ENCODE measurements around the gene ARFGAP3. TPM values are rescaled to one million over a fixed set of nuclear protein-coding genes. Genes with fewer than 3 reads are reported as not detected.

The ARFGAP3 gene
- total RNA-seq, 1 donor from 2014 or later: 26.3 TPM

DNA sequence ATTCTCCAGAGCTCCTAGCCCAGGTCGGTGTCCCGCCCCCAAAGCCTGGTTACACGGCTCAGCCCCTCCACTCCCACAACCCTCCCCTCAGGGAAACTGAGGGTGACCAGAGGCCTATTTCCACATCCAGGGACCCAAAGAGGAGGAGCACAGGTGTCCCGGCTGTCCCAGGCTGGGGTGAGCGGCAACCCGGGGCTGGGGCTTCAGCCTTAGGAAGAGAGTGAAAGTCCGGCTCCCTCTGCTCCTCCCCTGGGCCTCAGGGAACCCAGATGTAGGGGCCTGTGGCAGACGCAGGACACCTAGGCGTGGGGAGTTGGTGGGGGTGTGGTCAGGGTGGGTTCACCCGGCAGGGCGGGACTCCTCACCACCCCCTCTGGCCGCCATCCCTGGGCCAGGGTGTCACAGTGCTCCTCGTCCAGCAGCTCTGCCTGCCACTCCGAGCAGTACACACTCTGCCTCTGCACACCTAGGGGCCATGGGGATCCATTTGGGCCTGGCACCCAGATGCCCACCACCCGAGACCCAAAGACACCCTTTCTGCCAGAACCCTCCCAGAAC is 63.1 kb downstream of the ARFGAP3 start:
- TF ChIP-seq CTCF (IDR thresholded peaks at IDR 0.05; ENCODE audit: unreplicated experiment): no peak
- Mint-ChIP-seq H3K27me3 (no peaks in the 10 kb centered on the region), H3K4me3 (ENCODE audit: low read depth) (no peak overlapping the region), H3K9me3 (ENCODE audit: low read depth) (no peaks in the 10 kb centered on the region), H3K4me1 (ENCODE audit: low read depth) (no peaks in the 10 kb centered on the region), H3K27ac (no peak overlapping the region), H3K36me3 (ENCODE audit: insufficient read depth) (peaks cover 5% of the 10 kb centered on the region)
- no peak for DNase-seq (ENCODE audit: low spot score, unreplicated experiment)

GRCh38 chr22:42792909-42793847 is 63.9 kb downstream of the ARFGAP3 start:
- Mint-ChIP-seq H3K4me3 (ENCODE audit: low read depth) (no peak overlapping the region), H3K27me3 (no peaks in the 10 kb centered on the region), H3K4me1 (ENCODE audit: low read depth) (no peaks in the 10 kb centered on the region), H3K27ac (no peak overlapping the region), H3K9me3 (ENCODE audit: low read depth) (no peaks in the 10 kb centered on the region), H3K36me3 (ENCODE audit: insufficient read depth) (peaks cover 5% of the 10 kb centered on the region)
- DNase-seq (ENCODE audit: low spot score, unreplicated experiment): no peak
- TF ChIP-seq CTCF (IDR thresholded peaks at IDR 0.05; ENCODE audit: unreplicated experiment): no peak

- no peak overlapping the region for H3K27ac Mint-ChIP-seq
- H3K36me3 Mint-ChIP-seq (ENCODE audit: insufficient read depth): peaks cover 3% of the 10 kb centered on the region
- no peak for TF ChIP-seq CTCF (IDR thresholded peaks at IDR 0.05; ENCODE audit: unreplicated experiment)
- H3K27me3 Mint-ChIP-seq: no peaks in the 10 kb centered on the region
- DNase-seq (ENCODE audit: low spot score, unreplicated experiment): no peak
- no peaks in the 10 kb centered on the region for H3K4me1 Mint-ChIP-seq (ENCODE audit: low read depth)
- no peaks in the 10 kb centered on the region for H3K9me3 Mint-ChIP-seq (ENCODE audit: low read depth)
- no peak overlapping the region for H3K4me3 Mint-ChIP-seq (ENCODE audit: low read depth)
These were observed 64.6 kb downstream of the ARFGAP3 start for GRCh38 chr22:42792453-42792908.

GRCh38 chr22:42791721-42792452 is 65.2 kb downstream of the ARFGAP3 start:
- no peak overlapping the region for H3K4me3 Mint-ChIP-seq (ENCODE audit: low read depth)
- H3K36me3 Mint-ChIP-seq (ENCODE audit: insufficient read depth): peaks cover 2% of the 10 kb centered on the region
- H3K9me3 Mint-ChIP-seq (ENCODE audit: low read depth): no peaks in the 10 kb centered on the region
- no peak for DNase-seq (ENCODE audit: low spot score, unreplicated experiment)
- H3K27me3 Mint-ChIP-seq: no peaks in the 10 kb centered on the region
- no peak for TF ChIP-seq CTCF (IDR thresholded peaks at IDR 0.05; ENCODE audit: unreplicated experiment)
- H3K27ac Mint-ChIP-seq: no peak overlapping the region
- no peaks in the 10 kb centered on the region for H3K4me1 Mint-ChIP-seq (ENCODE audit: low read depth)

- no peak for TF ChIP-seq CTCF (IDR thresholded peaks at IDR 0.05; ENCODE audit: unreplicated experiment)
- H3K4me3 Mint-ChIP-seq (ENCODE audit: low read depth): no peak overlapping the region
- H3K27me3 Mint-ChIP-seq: no peaks in the 10 kb centered on the region
- no peak overlapping the region for H3K27ac Mint-ChIP-seq
- no peaks in the 10 kb centered on the region for H3K36me3 Mint-ChIP-seq (ENCODE audit: insufficient read depth)
- H3K9me3 Mint-ChIP-seq (ENCODE audit: low read depth): no peaks in the 10 kb centered on the region
- H3K4me1 Mint-ChIP-seq (ENCODE audit: low read depth): no peaks in the 10 kb centered on the region
- DNase-seq (ENCODE audit: low spot score, unreplicated experiment): no peak
These were observed 68.6 kb downstream of the ARFGAP3 start for GRCh38 chr22:42788466-42788865.
